CMK (cell line): ENCODE results near the gene SCRT2.

Experiments
- DNase-seq: peaks from one replicate; pipeline ENCODE4 v3.0.0-alpha.2; 2010; ENCODE audit warnings: low read depth

The SCRT2 gene

GRCh38 chr20:634148-634925, 41.3 kb downstream of the SCRT2 start:
- no peak for DNase-seq

- DNase-seq, result no peak
Observed at GRCh38 chr20:631101-631500, 44.5 kb downstream of the SCRT2 start.

GRCh38 chr20:626579-626978, 49.0 kb downstream of the SCRT2 start:
- DNase-seq, result no peak

GRCh38 chr20:625360-625932, 50.2 kb downstream of the SCRT2 start:
- peak; percentile 81 for DNase-seq

- DNase-seq, result no peak
Observed at GRCh38 chr20:623704-624103, 51.9 kb downstream of the SCRT2 start.

- no peak for DNase-seq
Observed at GRCh38 chr20:623021-623420, 52.6 kb downstream of the SCRT2 start.

GRCh38 chr20:622161-622560, 53.4 kb downstream of the SCRT2 start:
- no peak for DNase-seq

- DNase-seq, result no peak
Observed at GRCh38 chr20:621125-621756, 54.4 kb downstream of the SCRT2 start.

GRCh38 chr20:620246-620645, 55.4 kb downstream of the SCRT2 start:
- no peak for DNase-seq

- no peak for DNase-seq
Observed at GRCh38 chr20:618980-619379, 56.6 kb downstream of the SCRT2 start.

GRCh38 chr20:617934-618690, 57.5 kb downstream of the SCRT2 start:
- no peak for DNase-seq

- peak; percentile 45 for DNase-seq
Observed at GRCh38 chr20:615514-615913, 60.1 kb downstream of the SCRT2 start.

GRCh38 chr20:611843-612185, 63.8 kb downstream of the SCRT2 start:
- no peak for DNase-seq
